HepG2 (cell line): ENCODE results near the gene PLCB1. TPM values are rescaled to one million over a fixed set of nuclear protein-coding genes. Genes with fewer than 3 reads are reported as not detected.

Source experiments
- ATAC-seq: fragments of 200-7000 bp; cut with Tn5 transposase; 3 replicates; pipeline ENCODE4 v1.9.1; 2020; ENCODE audit warnings: mild to moderate bottlenecking, moderate library complexity
- BruUV-seq: library from RNA; stranded (reverse); fragments of 400-500 nt; replicated peaks from 2 replicates; lab custom pipeline; 2021; lab: Mats Ljungman, UMichigan
- CTCF ChIA-PET: fragments of 300-600 bp; formaldehyde crosslinking; extraction: SDS; loops from one replicate; lab custom pipeline; 2021; ENCODE audit warnings: low total read pairs, inconsistent platforms, low intra/inter-chr PET ratio; lab: Yijun Ruan, JAX
- POLR2A ChIA-PET: fragments of 350-600 bp; sonication (Branson Sonifier 250); formaldehyde crosslinking; loops from one replicate; lab custom pipeline; 2020; ENCODE audit warnings: antibody characterized with exemption, inconsistent platforms; lab: Yijun Ruan, JAX
- DNase-seq: peaks from one replicate; pipeline ENCODE4 v3.0.0-alpha.2; 2015; ENCODE audit warnings: low spot score
- FAIRE-seq: peaks from 3 replicates; lab custom pipeline; 2011; peaks lifted over from hg19 to GRCh38; lab: Jason Lieb, UNC
- H2AFZ ChIP-seq: one replicate; pipeline ENCODE4 v1.6.1; 2011; ENCODE audit warnings: low read length, inconsistent platforms
- H3K27ac ChIP-seq: fragments of 300-600 bp; 3 replicates; pipeline ENCODE4 v1.8.0; 2011; ENCODE audit warnings: mixed run types, mild to moderate bottlenecking, mixed read lengths, low read length, inconsistent platforms; ENCODE audit not compliant: insufficient read depth; ENCODE audit errors: extremely low read length
- H3K27me3 ChIP-seq, 2 experiments: fragments of 200-600 bp in 1 of 2; 2 replicates in 1 of 2; 3 replicates in 1 of 2; pipeline versions ENCODE4 v1.6.0 to v1.8.0; 2011; ENCODE audit warnings: low read length in 2 of 2, mild to moderate bottlenecking in 2 of 2, moderate library complexity in 2 of 2, inconsistent platforms in 1 of 2; ENCODE audit not compliant: insufficient read depth in 2 of 2, control insufficient read depth in 1 of 2
- H3K36me3 ChIP-seq, 2 experiments: fragments of 200-600 bp in 1 of 2; replicated peaks in 1 of 2; 2 replicates in 1 of 2; 3 replicates in 1 of 2; pipeline versions ENCODE4 v1.5.1 to v1.8.0; 2011; ENCODE audit warnings: low read length in 2 of 2, inconsistent platforms in 1 of 2; ENCODE audit not compliant: insufficient read depth in 2 of 2, control insufficient read depth in 1 of 2
- H3K4me1 ChIP-seq: 2 replicates; pipeline ENCODE4 v1.5.1; 2012; ENCODE audit warnings: low read length, inconsistent platforms; ENCODE audit not compliant: insufficient read depth
- H3K4me2 ChIP-seq: 2 replicates; pipeline ENCODE4 v1.6.0; 2011; ENCODE audit warnings: low read depth, low read length, inconsistent platforms
- H3K4me3 ChIP-seq, 3 experiments: fragments of 200-600 bp in 1 of 3; sonication (generic), shearing (Covaris generic) in 1 of 3; replicated peaks in 1 of 3; 2 replicates each; pipeline ENCODE4 v1.5.1; 2011 to 2016; ENCODE audit warnings: low read length in 3 of 3, inconsistent platforms in 2 of 3, low read depth in 2 of 3, mild to moderate bottlenecking in 2 of 3, control low read depth in 1 of 3, mixed read lengths in 1 of 3; ENCODE audit not compliant: insufficient read depth in 1 of 3
- H3K79me2 ChIP-seq: one replicate; pipeline ENCODE4 v1.6.1; 2011; ENCODE audit warnings: low read length, inconsistent platforms; ENCODE audit not compliant: insufficient read depth
- H3K9ac ChIP-seq: 2 replicates; pipeline ENCODE4 v1.6.0; 2011; ENCODE audit warnings: mild to moderate bottlenecking, low read depth, low read length, inconsistent platforms; ENCODE audit not compliant: insufficient read depth
- H3K9me3 ChIP-seq: 2 replicates; pipeline ENCODE4 v1.5.1; 2012; ENCODE audit warnings: mild to moderate bottlenecking, low read length
- H4K20me1 ChIP-seq: 2 replicates; pipeline ENCODE4 v1.6.0; 2011; ENCODE audit warnings: inconsistent platforms, mild to moderate bottlenecking, low read length, moderate library complexity; ENCODE audit not compliant: insufficient read depth
- CEBPB ChIP-seq: IDR thresholded peaks from 2 replicates; pipeline ENCODE4 v1.6.1; 2011; ENCODE audit warnings: low read depth, low read length, improper control_type of control experiment, borderline replicate concordance
- ELF4 ChIP-seq: sonication (generic); formaldehyde crosslinking; IDR thresholded peaks from 2 replicates; pipeline ENCODE4 v1.5.0; 2020; ENCODE audit warnings: missing genetic modification reagents, mild to moderate bottlenecking, moderate library complexity, borderline replicate concordance
- FOXK1 ChIP-seq: sonication (generic); formaldehyde crosslinking; IDR thresholded peaks from 2 replicates; pipeline ENCODE4 v1.4.0; 2020; ENCODE audit warnings: low read depth, missing genetic modification reagents, borderline replicate concordance
- GPN1 ChIP-seq: sonication (generic); formaldehyde crosslinking; IDR thresholded peaks from 2 replicates; pipeline ENCODE4 v1.5.1; 2020; ENCODE audit warnings: missing genetic modification reagents, borderline replicate concordance
- HMG20B ChIP-seq: conservative IDR thresholded peaks from 2 replicates; pipeline ENCODE4 v1.6.1; 2016; ENCODE audit warnings: missing genetic modification reagents, missing compliant biosample characterization
- ISL2 ChIP-seq: sonication (generic); formaldehyde crosslinking; IDR thresholded peaks from 2 replicates; pipeline ENCODE4 v1.5.0; 2020; ENCODE audit warnings: missing genetic modification reagents
- JUNB ChIP-seq: sonication (generic); formaldehyde crosslinking; IDR thresholded peaks from 2 replicates; pipeline ENCODE4 v1.8.0; 2022; ENCODE audit warnings: missing genetic modification reagents, mild to moderate bottlenecking, borderline replicate concordance
- SALL1 ChIP-seq: sonication (generic); formaldehyde crosslinking; IDR thresholded peaks from 2 replicates; pipeline ENCODE4 v1.8.0; 2022; ENCODE audit warnings: mild to moderate bottlenecking, missing genetic modification reagents
- SMC3 ChIP-seq: IDR thresholded peaks from 2 replicates; pipeline ENCODE4 v1.6.1; 2011; ENCODE audit warnings: low read length, improper control_type of control experiment
- TARDBP ChIP-seq: sonication (generic); formaldehyde crosslinking; IDR thresholded peaks from 2 replicates; pipeline ENCODE4 v1.8.0; 2022; ENCODE audit warnings: mild to moderate bottlenecking, missing genetic modification reagents
- ZFP41 ChIP-seq: sonication (generic); formaldehyde crosslinking; IDR thresholded peaks from 2 replicates; pipeline ENCODE4 v1.4.0; 2020; ENCODE audit warnings: mild to moderate bottlenecking, missing genetic modification reagents, borderline replicate concordance
- ZMYM3 ChIP-seq: sonication (generic); formaldehyde crosslinking; IDR thresholded peaks from 2 replicates; pipeline ENCODE4 v1.5.1; 2020; ENCODE audit warnings: mild to moderate bottlenecking, missing genetic modification reagents
- ZNF24 ChIP-seq: fragments of 450-650 bp; IDR thresholded peaks from 2 replicates; pipeline ENCODE4 v1.6.1; 2017; ENCODE audit warnings: antibody characterized with exemption, mild to moderate bottlenecking
- ZNF709 ChIP-seq: sonication (generic); formaldehyde crosslinking; IDR thresholded peaks from 2 replicates; pipeline ENCODE4 v1.5.0; 2020; ENCODE audit warnings: mild to moderate bottlenecking, missing genetic modification reagents
- WGBS: methylation state at CpG from one replicate; pipeline ENCODE4 v1.1.6; 2017; ENCODE audit warnings: low lambda C conversion rate; 5-methylcytosine and 5-hydroxymethylcytosine counted together
- in situ Hi-C: cut with HindIII; loops from 2 replicates; pipeline ENCODE4 v1.10.0; 2017; ENCODE audit warnings: low pct_unique_long_range_greater_than_20kb; ENCODE audit not compliant: extremely low pct_ligation_motif_present
- intact Hi-C: fragments of 100-400 bp; cut with micrococcal nuclease; formaldehyde crosslinking; loops from one replicate; pipeline ENCODE4 v1.10.0; 2022; ENCODE audit not compliant: unreplicated experiment
- polyA plus RNA-seq, 8 experiments: library from polyadenylated mRNA; depleted of rRNA in 3 of 8; stranded (reverse) in 7 of 8; unstranded in 1 of 8; fragments of >200 nt; fragmentation: Illumina TruSeq in 4 of 8; extraction: Trizol in 4 of 8; gene quantifications; 2 replicates each; pipeline versions ENCODE4 v1.2.1 to v1.2.3, GENCODE V29; 2011 to 2016; ENCODE audit warnings: low read depth in 4 of 8, missing spikeins in 1 of 8, mixed read lengths in 1 of 8; ENCODE audit not compliant: insufficient read depth in 1 of 8
- total RNA-seq, 5 experiments: library from RNA; depleted of rRNA; stranded (reverse); fragments of >200 nt; fragmentation: Illumina TruSeq; extraction: Trizol; gene quantifications; 2 replicates each; pipeline ENCODE4 v1.2.3, GENCODE V29; 2016; ENCODE audit warnings: low read depth in 1 of 5
- TF ChIP-seq, protein P1 (sequence below): sonication (generic); formaldehyde crosslinking; IDR thresholded peaks from 2 replicates; pipeline ENCODE4 v1.8.0; 2022; ENCODE audit warnings: mild to moderate bottlenecking, missing genetic modification reagents

PLCB1 gene
- total and polyA plus RNA-seq, 2 of the 13 experiments (the other 11 are each of a cell fraction or from before 2014, with no cell fraction given): 42.4 to 55.9 TPM

DNA sequence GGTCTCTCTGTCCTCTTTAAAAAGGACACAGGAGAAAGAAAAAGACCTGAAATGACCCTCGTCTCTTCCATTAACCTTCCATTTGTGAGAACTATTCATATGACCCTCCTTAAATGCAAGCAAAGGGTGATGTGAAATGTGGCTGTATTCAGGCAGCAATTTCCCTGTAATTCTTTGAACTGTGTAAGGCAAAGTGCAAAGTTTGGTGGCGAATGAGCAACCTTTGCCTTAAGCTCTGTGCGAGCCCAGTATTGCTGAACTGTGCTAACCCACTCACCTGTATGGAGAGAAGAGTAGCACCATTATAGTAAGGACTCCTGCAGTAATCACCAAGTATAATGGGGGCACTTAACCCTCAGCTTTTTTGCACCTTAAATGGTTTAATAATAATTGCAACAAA is 223.4 kb downstream of the PLCB1 start (continued):
- TF ChIP-seq JUNB (CRISPR knock-in tag): no peak
- TF ChIP-seq GPN1: no peak
- TF ChIP-seq FOXK1 (CRISPR knock-in tag): no peak
- TF ChIP-seq ISL2: no peak
- 0 out of 2 replicates have a peak, but pooled peaks have one; percentile 25 for TF ChIP-seq ZNF24
- no peak for TF ChIP-seq HMG20B (CRISPR knock-in tag)
- TF ChIP-seq ELF4 (CRISPR knock-in tag): no peak
- TF ChIP-seq SALL1 (CRISPR knock-in tag): peak; percentile 28; the same call in 1 of the 2 replicates
- no peak for TF ChIP-seq ZMYM3 (CRISPR knock-in tag)
- TF ChIP-seq ZFP41 (CRISPR knock-in tag): no peak
- no peak for TF ChIP-seq ZNF709 (CRISPR knock-in tag)
- peak; percentile 33; the same call in 1 of the 2 replicates for TF ChIP-seq TARDBP

DNA sequence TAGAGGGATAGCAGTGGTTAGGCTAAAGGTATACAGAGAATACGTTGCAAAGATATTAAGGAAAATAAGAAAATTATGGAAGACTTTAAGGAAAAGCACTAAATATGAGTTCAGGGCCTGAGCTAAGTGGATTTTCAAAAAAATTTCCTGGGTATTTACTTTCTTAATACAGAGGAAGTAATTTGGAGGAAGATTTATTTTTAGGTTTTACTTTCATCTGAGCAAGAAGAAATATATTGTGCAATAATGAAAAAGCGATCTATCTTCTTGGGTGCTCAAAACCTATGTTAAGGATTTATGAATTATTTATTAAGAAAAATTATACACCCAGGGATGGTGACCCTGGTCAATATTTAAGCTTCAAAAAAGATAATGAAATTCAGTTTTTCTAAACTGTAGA is 224.7 kb downstream of the PLCB1 start:
- Histone ChIP-seq H4K20me1 (no peaks in the 10 kb centered on the region), H3K9me3 (no peaks in the 10 kb centered on the region), H3K79me2 (no peaks in the 10 kb centered on the region), H3K9ac (no peak overlapping the region), H3K4me1 (peaks cover 11% of the 10 kb centered on the region), H3K27me3 (no peaks in the 10 kb centered on the region), H2AFZ (no peak overlapping the region), H3K27ac (no peak overlapping the region), H3K4me2 (no peak overlapping the region), H3K36me3 (peaks cover 2% of the 10 kb centered on the region in 2 experiments; a peak in 3 of 5 replicates), H3K4me3 (no peak overlapping the region)
- peak; percentile 84; the same call in 1 of the 2 replicates for TF ChIP-seq CEBPB
- TF ChIP-seq, protein P1, sequence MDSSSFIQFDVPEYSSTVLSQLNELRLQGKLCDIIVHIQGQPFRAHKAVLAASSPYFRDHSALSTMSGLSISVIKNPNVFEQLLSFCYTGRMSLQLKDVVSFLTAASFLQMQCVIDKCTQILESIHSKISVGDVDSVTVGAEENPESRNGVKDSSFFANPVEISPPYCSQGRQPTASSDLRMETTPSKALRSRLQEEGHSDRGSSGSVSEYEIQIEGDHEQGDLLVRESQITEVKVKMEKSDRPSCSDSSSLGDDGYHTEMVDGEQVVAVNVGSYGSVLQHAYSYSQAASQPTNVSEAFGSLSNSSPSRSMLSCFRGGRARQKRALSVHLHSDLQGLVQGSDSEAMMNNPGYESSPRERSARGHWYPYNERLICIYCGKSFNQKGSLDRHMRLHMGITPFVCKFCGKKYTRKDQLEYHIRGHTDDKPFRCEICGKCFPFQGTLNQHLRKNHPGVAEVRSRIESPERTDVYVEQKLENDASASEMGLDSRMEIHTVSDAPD (CRISPR knock-in tag): no peak
- TF ChIP-seq SMC3: no peak
- no peak for FAIRE-seq
- intact Hi-C loops: no loop called here
- in situ Hi-C loops: no loop called here
- POLR2A ChIA-PET: no interaction called here
- 95% methylated on average over 2 of the region's 2 CpGs for WGBS
- BruUV-seq: no TSS peak
- DNase-seq: no peak
- CTCF ChIA-PET: no interaction called here
- no peak for ATAC-seq
